HG03457 (cell line): ENCODE results near the gene LSM5.

Experiments
- ATAC-seq: cut with Tn5 transposase; IDR thresholded peaks from one replicate; pipeline ENCODE4 v1.9.1; 2021; ENCODE audit warnings: moderate number of reproducible peaks; ENCODE audit not compliant: unreplicated experiment

LSM5 gene

GRCh38 chr7:32490127-32490796, at the start of gene LSM5:
Gene LSM5, minus strand, starts transcription at chr7:32490380. Its CDS starts 15 bp downstream, at chr7:32490365.
- ATAC-seq, result peak; percentile 85

- no peak for ATAC-seq
Measured at GRCh38 chr7:32539366-32539765, 49.2 kb upstream of the LSM5 start.

DNA sequence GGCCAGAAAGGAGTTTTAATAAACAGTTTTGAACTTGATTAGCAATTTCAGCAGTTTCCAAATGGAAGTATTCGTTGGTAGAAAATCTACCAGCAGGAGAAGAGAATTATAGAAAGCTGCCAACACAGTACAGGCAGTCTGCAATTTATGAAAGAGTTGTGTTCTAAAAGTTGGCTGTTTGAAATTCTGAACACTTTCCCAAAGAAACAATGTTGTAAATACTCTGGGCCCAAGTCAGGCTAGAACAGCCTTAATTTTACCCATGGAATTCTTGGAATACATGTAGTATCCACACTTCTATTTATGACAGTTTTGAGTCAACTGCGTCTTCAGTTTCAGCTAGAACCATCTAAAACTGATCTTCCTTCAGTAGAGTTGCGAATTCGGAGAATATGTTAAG, 47.6 kb upstream of the LSM5 start:
- ATAC-seq, result no peak

DNA sequence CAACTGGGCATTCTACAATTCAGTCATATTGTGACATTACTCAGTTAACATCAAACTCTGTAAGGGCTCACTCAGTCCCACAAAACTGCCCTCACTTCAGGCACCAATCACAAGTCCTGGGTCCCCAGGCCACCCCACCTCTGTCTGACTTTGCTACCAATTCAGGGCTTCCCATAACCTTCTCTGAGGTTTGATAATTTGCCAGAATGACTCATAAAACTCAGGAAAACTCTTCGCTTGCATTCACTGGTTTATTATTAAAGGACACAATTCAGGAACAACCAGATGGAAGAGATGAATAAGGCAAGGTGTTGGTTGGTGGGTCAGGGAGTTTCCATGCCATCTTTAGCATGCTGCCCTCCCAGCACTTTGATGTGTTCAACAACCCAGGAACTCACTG, 46.4 kb upstream of the LSM5 start:
- ATAC-seq, result no peak

DNA sequence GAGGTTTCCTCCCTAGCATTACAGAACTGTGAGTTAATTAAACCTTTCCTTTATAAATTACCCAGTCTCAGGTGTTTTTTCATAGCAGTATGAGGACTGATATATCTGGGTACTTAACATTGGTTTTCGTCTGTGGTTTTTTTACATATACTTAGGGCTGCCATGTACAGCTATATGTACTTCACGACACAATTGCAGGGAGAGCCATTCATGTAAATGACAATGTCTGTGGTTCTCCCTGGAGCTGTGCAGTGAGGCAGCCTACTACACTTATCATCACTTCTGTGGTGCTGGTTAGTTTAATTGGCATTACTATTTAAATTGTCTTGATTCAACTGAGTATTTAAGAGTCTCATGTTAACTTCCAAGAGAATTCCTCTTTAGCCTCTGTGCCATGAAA, 45.8 kb upstream of the LSM5 start:
- no peak for ATAC-seq

GRCh38 chr7:32535162-32535702, 45.1 kb upstream of the LSM5 start:
- no peak for ATAC-seq

GRCh38 chr7:32533276-32534029, 43.3 kb upstream of the LSM5 start:
- no peak for ATAC-seq

GRCh38 chr7:32532716-32533115, 42.5 kb upstream of the LSM5 start:
- no peak for ATAC-seq

DNA sequence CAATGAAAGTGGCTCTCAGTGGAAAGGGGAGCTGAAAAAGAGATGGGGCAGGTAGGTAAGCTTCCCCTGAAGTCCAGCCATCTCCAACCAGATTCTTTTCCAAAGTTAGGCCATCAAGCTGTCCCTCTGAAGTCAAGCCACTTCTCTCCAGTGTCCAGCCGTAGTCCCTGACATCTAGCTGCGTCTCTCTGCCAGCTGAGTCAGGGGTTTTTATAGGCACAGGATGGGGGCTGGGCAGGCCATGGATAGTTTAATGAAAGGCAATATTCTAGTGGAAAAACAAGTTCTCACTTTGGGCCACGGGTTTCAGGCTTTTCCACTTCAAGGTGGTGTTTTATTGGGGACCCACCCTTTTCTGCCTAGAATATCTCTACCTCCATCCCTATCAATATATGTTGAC, 41.9 kb upstream of the LSM5 start:
- ATAC-seq, result no peak

DNA sequence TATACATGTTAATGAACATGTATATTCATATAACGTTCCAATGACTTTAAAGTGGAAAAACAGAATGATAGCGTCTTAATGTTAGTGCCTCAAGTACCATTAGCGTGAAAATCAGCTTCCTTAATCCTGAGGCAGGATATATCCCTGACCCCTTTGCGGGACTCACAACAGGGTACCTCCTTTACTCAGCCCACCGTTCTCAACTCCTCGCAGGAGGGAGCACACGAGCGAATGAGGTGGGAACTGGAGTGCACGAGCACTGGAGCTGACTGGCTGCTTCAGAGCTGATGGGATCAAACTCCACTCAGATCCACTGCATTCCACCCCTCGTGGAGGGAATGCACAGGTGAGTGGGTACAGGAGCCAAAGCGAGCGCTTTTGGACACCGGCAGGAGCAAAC, 41.2 kb upstream of the LSM5 start:
- ATAC-seq, result no peak

DNA sequence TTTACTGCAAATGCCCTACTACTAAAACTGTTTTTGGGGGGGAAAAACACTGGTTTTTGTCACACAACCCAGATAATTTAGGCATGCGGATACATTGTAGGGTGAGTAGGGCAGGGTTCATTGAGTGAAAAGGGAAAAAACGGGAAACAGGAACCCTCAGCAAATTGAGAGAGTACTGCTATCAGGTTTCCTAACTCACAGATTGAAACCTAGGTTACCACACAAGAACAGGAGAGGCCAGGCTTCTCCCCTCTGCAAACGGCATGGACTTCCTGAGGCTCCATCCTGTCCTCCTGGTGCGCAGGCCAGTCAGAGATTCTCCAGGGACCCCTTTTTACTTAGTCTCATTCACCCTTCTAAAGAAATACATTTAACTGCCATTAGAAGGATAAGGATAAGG, 35.7 kb upstream of the LSM5 start:
- no peak for ATAC-seq

- ATAC-seq, result no peak
Measured at GRCh38 chr7:32524631-32525030, 34.5 kb upstream of the LSM5 start.

- ATAC-seq, result no peak
Measured at GRCh38 chr7:32522746-32523530, 32.8 kb upstream of the LSM5 start.

DNA sequence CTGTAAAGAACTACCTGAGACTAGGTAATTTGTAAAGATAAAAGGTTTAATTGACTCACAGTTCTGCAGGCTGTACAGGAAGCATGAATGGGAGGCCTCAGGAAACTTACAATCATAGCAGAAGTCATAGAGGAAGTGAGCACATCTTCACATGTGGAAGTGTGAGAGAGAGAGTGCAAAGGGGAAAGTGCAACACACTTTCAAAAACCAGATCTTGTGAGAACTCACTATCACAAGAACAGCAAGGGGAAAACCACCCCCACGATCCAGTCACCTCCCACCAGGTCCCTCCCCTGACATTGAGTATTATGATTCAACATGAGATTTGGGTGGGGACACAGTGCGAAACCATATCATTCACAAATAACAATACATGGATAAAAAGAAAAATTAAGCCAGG, 29.6 kb upstream of the LSM5 start:
- no peak for ATAC-seq

GRCh38 chr7:32518534-32519140, 28.5 kb upstream of the LSM5 start:
- no peak for ATAC-seq

DNA sequence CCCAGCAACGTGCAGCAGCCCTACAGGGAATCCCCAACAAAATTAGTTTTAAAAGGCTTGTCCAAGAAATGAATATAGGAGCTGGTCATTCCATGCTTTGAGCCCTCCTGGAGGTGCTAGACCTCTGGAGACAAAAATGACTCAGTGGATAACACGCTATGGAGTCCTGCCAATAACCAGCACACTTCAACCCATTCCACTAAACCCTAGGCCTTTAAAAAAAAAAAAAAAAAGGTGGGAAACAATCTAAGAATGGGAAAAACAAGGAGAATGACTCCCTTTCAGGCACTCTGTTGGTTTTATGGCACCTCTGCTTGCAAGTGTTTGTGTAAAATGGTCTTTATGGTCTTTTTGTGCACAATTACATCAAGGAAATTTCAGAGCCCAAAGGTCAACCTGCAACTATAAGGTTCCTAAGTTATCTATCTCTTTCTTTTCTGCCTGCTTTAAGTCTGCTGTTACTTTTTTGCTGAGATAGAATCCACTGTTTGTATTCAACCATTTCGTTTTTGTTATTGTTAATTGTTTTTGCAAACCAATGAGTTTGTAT, 26.4 kb upstream of the LSM5 start:
- ATAC-seq, result no peak

- peak; percentile 70 for ATAC-seq
Measured at GRCh38 chr7:32515890-32516550, 25.8 kb upstream of the LSM5 start.

GRCh38 chr7:32513210-32513609, 23.0 kb upstream of the LSM5 start:
- no peak for ATAC-seq

- ATAC-seq, result no peak
Measured at GRCh38 chr7:32511791-32512190, 21.6 kb upstream of the LSM5 start.

DNA sequence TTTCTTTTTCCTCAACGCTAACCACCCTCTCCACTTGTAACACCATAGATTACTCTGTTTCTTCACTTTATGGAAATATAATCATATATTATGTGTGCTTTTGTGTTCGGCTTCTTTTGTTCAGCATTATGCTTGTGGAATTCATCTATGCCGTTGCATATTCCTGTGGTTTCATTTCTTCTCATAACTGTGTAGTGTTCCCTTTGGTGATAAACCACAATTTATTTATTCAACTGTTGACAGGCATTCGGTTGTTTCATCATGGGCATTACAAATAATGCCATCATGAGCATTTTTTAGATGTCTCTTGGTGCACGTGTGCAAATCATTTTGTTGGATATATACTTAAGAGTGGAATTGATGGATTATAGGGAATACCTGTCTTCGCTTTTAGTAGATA, 17.2 kb upstream of the LSM5 start:
- ATAC-seq, result no peak
